HCT116 (cell line): ENCODE results near the gene TAAR8. TPM values are rescaled to one million over a fixed set of nuclear protein-coding genes. Genes with fewer than 3 reads are reported as not detected.

Experiments used
- ATAC-seq: fragments of 200-7000 bp; cut with Tn5 transposase; 2 replicates; pipeline ENCODE4 v1.9.1; 2020; ENCODE audit warnings: mild to moderate bottlenecking, moderate library complexity
- BruUV-seq: library from RNA; stranded (reverse); fragments of 400-500 nt; replicated peaks from 2 replicates; lab custom pipeline; 2021; lab: Mats Ljungman, UMichigan
- CTCF ChIA-PET: fragments of 300-600 bp; sonication (Branson Sonifier 250); formaldehyde crosslinking; loops from one replicate; lab custom pipeline; 2021; ENCODE audit warnings: antibody characterized with exemption; lab: Charles Lee
- POLR2A ChIA-PET: fragments of 300-600, 350-600 bp; sonication (Branson Sonifier 250); formaldehyde crosslinking; loops from one replicate; lab custom pipeline; 2021; ENCODE audit warnings: antibody characterized with exemption; lab: Charles Lee
- RAD21 ChIA-PET, 2 experiments: fragments of 300-600 bp; sonication (Branson Sonifier 250); formaldehyde crosslinking; loops; one replicate each; lab custom pipeline; 2023; ENCODE audit warnings: low total read pairs in 2 of 2; ENCODE audit not compliant: uncharacterized antibody in 2 of 2, unreplicated experiment in 2 of 2, low non-redundant PET in 1 of 2; lab: Charles Lee
- DNase-seq: peaks from one replicate; pipeline ENCODE4 v3.0.0-alpha.2; 2010; ENCODE audit warnings: low read depth, low spot score
- H2AFZ ChIP-seq: fragments of 200-600 bp; shearing (Covaris generic), sonication (generic); 2 replicates; pipeline ENCODE4 v1.6.1; 2017; ENCODE audit warnings: low read depth, mixed run types, mixed read lengths, antibody characterized with exemption, low read length; ENCODE audit not compliant: poor library complexity, severe bottlenecking
- H3K27ac ChIP-seq: 2 replicates; pipeline ENCODE4 v1.5.1; 2012; ENCODE audit warnings: low read depth, low read length
- H3K27me3 ChIP-seq: fragments of 200-600 bp; sonication (generic); 2 replicates; pipeline ENCODE4 v1.6.1; 2016; ENCODE audit warnings: mixed run types, low read length, mixed read lengths; ENCODE audit not compliant: insufficient read depth
- H3K36me3 ChIP-seq, 2 experiments: fragments of 200-500 bp in 1 of 2; fragments of 200-600 bp in 1 of 2; sonication (Bioruptor generic) in 1 of 2; sonication (generic) in 1 of 2; 2 replicates each; pipeline versions ENCODE4 v1.5.1 to v1.6.1; 2014 to 2016; ENCODE audit warnings: low read length in 2 of 2, inconsistent platforms in 1 of 2, mixed read lengths in 1 of 2, mixed run types in 1 of 2; ENCODE audit not compliant: insufficient read depth in 2 of 2, control insufficient read depth in 1 of 2
- H3K4me1 ChIP-seq, 2 experiments: fragments of 200-600 bp in 1 of 2; sonication (generic) in 1 of 2; 2 replicates each; pipeline versions ENCODE4 v1.5.1 to v1.6.1; 2012 to 2017; ENCODE audit warnings: low read length in 2 of 2, inconsistent platforms in 1 of 2, mild to moderate bottlenecking in 1 of 2, mixed read lengths in 1 of 2, mixed run types in 1 of 2, moderate library complexity in 1 of 2; ENCODE audit not compliant: insufficient read depth in 2 of 2, control insufficient read depth in 1 of 2
- H3K4me2 ChIP-seq: fragments of 200-600 bp; sonication (generic); 2 replicates; pipeline ENCODE4 v1.6.1; 2017; ENCODE audit warnings: mixed run types, low read length, mixed read lengths
- H3K4me3 ChIP-seq, 2 experiments: fragments of 200-600 bp in 1 of 2; sonication (generic) in 1 of 2; replicated peaks in 1 of 2; 2 replicates each; pipeline ENCODE4 v1.5.1; 2011 to 2016; ENCODE audit warnings: low read length in 2 of 2, control low read depth in 1 of 2, low read depth in 1 of 2, mild to moderate bottlenecking in 1 of 2, mixed read lengths in 1 of 2, mixed run types in 1 of 2
- H3K79me2 ChIP-seq: fragments of 200-600 bp; sonication (generic); 2 replicates; pipeline ENCODE4 v1.6.1; 2017; ENCODE audit warnings: mild to moderate bottlenecking, mixed run types, low read length, moderate library complexity, mixed read lengths; ENCODE audit not compliant: insufficient read depth
- H3K9ac ChIP-seq: fragments of 200-600 bp; sonication (generic); 2 replicates; pipeline ENCODE4 v1.6.1; 2016; ENCODE audit warnings: low read length, mixed read lengths
- H3K9me2 ChIP-seq: fragments of 200-600 bp; sonication (generic), shearing (Covaris generic); 2 replicates; pipeline ENCODE4 v1.6.1; 2017; ENCODE audit warnings: mixed run types, mild to moderate bottlenecking, moderate library complexity; ENCODE audit not compliant: insufficient read depth
- H3K9me3 ChIP-seq, 2 experiments: fragments of 200-500 bp in 1 of 2; fragments of 200-600 bp in 1 of 2; sonication (Bioruptor generic) in 1 of 2; sonication (generic) in 1 of 2; 2 replicates each; pipeline ENCODE4 v1.6.1; 2014 to 2017; ENCODE audit warnings: low read length in 2 of 2, mixed read lengths in 2 of 2, inconsistent platforms in 1 of 2, low read depth in 1 of 2, mild to moderate bottlenecking in 1 of 2, mixed run types in 1 of 2, moderate library complexity in 1 of 2; ENCODE audit not compliant: control insufficient read depth in 1 of 2, insufficient read depth in 1 of 2
- H4K20me1 ChIP-seq: fragments of 200-600 bp; sonication (generic), shearing (Covaris generic); 2 replicates; pipeline ENCODE4 v1.6.1; 2017; ENCODE audit warnings: mixed run types, mild to moderate bottlenecking, moderate library complexity; ENCODE audit not compliant: insufficient read depth
- CEBPB ChIP-seq: IDR thresholded peaks from 2 replicates; pipeline ENCODE4 v1.6.1; 2012; ENCODE audit warnings: low read depth
- EGR1 ChIP-seq: IDR thresholded peaks from 2 replicates; pipeline ENCODE4 v1.6.1; 2012; ENCODE audit warnings: low read depth
- ELF1 ChIP-seq: IDR thresholded peaks from 2 replicates; pipeline ENCODE4 v1.6.1; 2012; ENCODE audit warnings: low read depth, borderline replicate concordance
- EZH2 ChIP-seq: fragments of 200-600 bp; sonication (generic); IDR thresholded peaks from 2 replicates; pipeline ENCODE4 v1.6.1; 2017; ENCODE audit warnings: antibody characterized with exemption, mixed run types
- FOSL1 ChIP-seq: IDR thresholded peaks from 2 replicates; pipeline ENCODE4 v1.6.1; 2012; ENCODE audit warnings: low read depth
- POLR2A ChIP-seq: IDR thresholded peaks from 2 replicates; pipeline ENCODE4 v1.7.0; 2011; ENCODE audit warnings: borderline replicate concordance; ENCODE audit not compliant: insufficient read depth, insufficient read length; ENCODE audit errors: extremely low read depth
- POLR2AphosphoS5 ChIP-seq: IDR thresholded peaks from 2 replicates; pipeline ENCODE4 v1.6.1; 2011; ENCODE audit warnings: mild to moderate bottlenecking, low read depth, low read length, moderate library complexity
- SIN3A ChIP-seq: IDR thresholded peaks from 2 replicates; pipeline ENCODE4 v1.6.1; 2012; ENCODE audit warnings: low read depth
- SP1 ChIP-seq: IDR thresholded peaks from 2 replicates; pipeline ENCODE4 v1.6.1; 2012; ENCODE audit warnings: low read depth
- SRF ChIP-seq: IDR thresholded peaks from 2 replicates; pipeline ENCODE4 v1.6.1; 2012; ENCODE audit warnings: low read depth
- YY1 ChIP-seq: IDR thresholded peaks from 2 replicates; pipeline ENCODE4 v1.6.1; 2011; ENCODE audit warnings: low read length, low read depth, moderate library complexity, mild to moderate bottlenecking; ENCODE audit not compliant: insufficient replicate concordance; ENCODE audit errors: extremely low read depth
- ZFX ChIP-seq: fragments of 450-650 bp; IDR thresholded peaks from 2 replicates; pipeline ENCODE4 v1.6.1; 2017
- intact Hi-C: fragments of 100-400 bp; cut with micrococcal nuclease; formaldehyde crosslinking; loops from 2 replicates; pipeline ENCODE4 v1.10.0; 2022
- total RNA-seq: library from RNA; stranded (reverse); gene quantifications from one replicate; pipeline ENCODE4 v1.2.1, GENCODE V29; 2021; ENCODE audit not compliant: unreplicated experiment
- TF ChIP-seq, protein P1 (sequence below), 3 experiments: fragments of 200-600 bp in 1 of 3; sonication (generic) in 1 of 3; IDR thresholded peaks in 2 of 3; conservative IDR thresholded peaks in 1 of 3; 2 replicates each; pipeline ENCODE4 v1.5.1; 2012 to 2017; ENCODE audit warnings: low read depth in 2 of 3, low read length in 2 of 3, antibody characterized with exemption in 1 of 3, borderline replicate concordance in 1 of 3, control low read depth in 1 of 3, mild to moderate bottlenecking in 1 of 3, mixed read lengths in 1 of 3, mixed run types in 1 of 3, moderate library complexity in 1 of 3; ENCODE audit not compliant: insufficient read depth in 1 of 3
- TF ChIP-seq, protein P2 (sequence below): IDR thresholded peaks from 2 replicates; pipeline ENCODE4 v1.6.1; 2011; ENCODE audit warnings: mild to moderate bottlenecking, low read length, moderate library complexity; ENCODE audit not compliant: insufficient replicate concordance; ENCODE audit errors: extremely low read depth
- TF ChIP-seq, protein P3 (sequence below): IDR thresholded peaks from 2 replicates; pipeline ENCODE4 v1.6.1; 2012

TAAR8 gene
- total RNA-seq, 1 experiment from 2014 or later: not detected

DNA sequence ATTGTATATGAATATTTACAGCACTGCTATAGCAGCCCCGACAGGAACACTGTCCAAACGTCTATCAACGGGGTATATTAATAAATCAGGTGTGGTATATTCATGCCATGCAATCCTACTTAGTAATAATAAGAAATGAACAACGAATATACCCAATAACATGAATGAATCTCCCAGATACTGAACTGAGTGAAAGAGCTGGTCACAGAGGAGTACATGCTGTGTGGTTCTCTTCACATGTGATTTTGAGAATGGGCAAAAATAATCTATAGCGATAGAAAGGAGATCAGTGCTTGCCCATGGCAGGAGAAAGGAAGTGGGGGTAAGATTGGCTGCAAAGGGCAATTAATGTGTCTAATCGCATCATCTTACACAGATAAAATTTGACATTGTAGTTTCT, 13.9 kb downstream of the TAAR8 start:
- Histone ChIP-seq H2AFZ (no peak overlapping the region), H3K9me3 (no peaks in the 10 kb centered on the region), H3K79me2 (no peaks in the 10 kb centered on the region), H3K9ac (no peak overlapping the region), H3K4me1 (no peaks in the 10 kb centered on the region), H3K27ac (no peak overlapping the region), H3K27me3 (no peaks in the 10 kb centered on the region), H3K9me2 (no peaks in the 10 kb centered on the region), H3K4me2 (no peak overlapping the region), H3K4me3 (no peak overlapping the region), H3K36me3 (no peaks in the 10 kb centered on the region), H4K20me1 (no peaks in the 10 kb centered on the region)
- no peak for DNase-seq
- ATAC-seq: no peak
- intact Hi-C loops: no loop called here
- ChIA-PET POLR2A (no interaction called here), CTCF (no interaction called here), RAD21 (no interaction called here)
- BruUV-seq: no TSS peak
- TF ChIP-seq FOSL1 (no peak), YY1 (no peak), ZFX (no peak), ELF1 (no peak), POLR2A (no peak), CEBPB (no peak), SRF (no peak)
- TF ChIP-seq, protein P1, sequence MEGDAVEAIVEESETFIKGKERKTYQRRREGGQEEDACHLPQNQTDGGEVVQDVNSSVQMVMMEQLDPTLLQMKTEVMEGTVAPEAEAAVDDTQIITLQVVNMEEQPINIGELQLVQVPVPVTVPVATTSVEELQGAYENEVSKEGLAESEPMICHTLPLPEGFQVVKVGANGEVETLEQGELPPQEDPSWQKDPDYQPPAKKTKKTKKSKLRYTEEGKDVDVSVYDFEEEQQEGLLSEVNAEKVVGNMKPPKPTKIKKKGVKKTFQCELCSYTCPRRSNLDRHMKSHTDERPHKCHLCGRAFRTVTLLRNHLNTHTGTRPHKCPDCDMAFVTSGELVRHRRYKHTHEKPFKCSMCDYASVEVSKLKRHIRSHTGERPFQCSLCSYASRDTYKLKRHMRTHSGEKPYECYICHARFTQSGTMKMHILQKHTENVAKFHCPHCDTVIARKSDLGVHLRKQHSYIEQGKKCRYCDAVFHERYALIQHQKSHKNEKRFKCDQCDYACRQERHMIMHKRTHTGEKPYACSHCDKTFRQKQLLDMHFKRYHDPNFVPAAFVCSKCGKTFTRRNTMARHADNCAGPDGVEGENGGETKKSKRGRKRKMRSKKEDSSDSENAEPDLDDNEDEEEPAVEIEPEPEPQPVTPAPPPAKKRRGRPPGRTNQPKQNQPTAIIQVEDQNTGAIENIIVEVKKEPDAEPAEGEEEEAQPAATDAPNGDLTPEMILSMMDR (IDR thresholded peaks at IDR 0.05 in 2 of 3, conservative IDR thresholded peaks at IDR 0.05 in 1 of 3; ENCODE audit: borderline replicate concordance in 1 of 3, insufficient read depth in 1 of 3, low read depth in 2 of 3, low read length in 2 of 3): no peak

DNA sequence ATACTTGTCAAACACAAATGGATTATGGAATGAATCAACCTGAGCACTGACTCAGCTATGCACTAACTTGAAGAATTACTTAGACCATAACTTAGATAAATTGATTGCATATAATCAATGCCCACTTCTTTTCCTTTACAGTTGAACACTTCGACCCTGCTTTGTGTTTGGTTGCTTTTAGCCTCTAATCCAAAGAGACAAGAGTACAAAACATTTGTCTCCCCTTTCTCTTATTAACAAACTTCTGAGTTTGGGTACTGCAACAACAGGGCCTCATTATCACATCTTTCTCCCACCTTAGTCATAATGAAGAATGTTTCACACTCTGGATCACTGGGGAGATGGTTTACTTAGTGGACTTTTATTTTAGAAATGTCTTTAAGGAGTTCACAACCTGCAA, 15.1 kb downstream of the TAAR8 start:
- intact Hi-C loops: no loop called here
- Histone ChIP-seq H2AFZ (no peak overlapping the region), H3K4me1 (no peaks in the 10 kb centered on the region), H3K9me2 (no peaks in the 10 kb centered on the region), H3K36me3 (no peaks in the 10 kb centered on the region), H3K79me2 (no peaks in the 10 kb centered on the region), H3K4me2 (no peak overlapping the region), H3K27ac (no peak overlapping the region), H3K9ac (no peak overlapping the region), H3K27me3 (no peaks in the 10 kb centered on the region), H4K20me1 (no peaks in the 10 kb centered on the region), H3K9me3 (no peaks in the 10 kb centered on the region), H3K4me3 (no peak overlapping the region)
- ATAC-seq (no peak), DNase-seq (no peak)
- ChIA-PET RAD21 (no interaction called here), POLR2A (no interaction called here), CTCF (no interaction called here)
- no TSS peak for BruUV-seq
- no peak for TF ChIP-seq CEBPB
- TF ChIP-seq EZH2: no peak
- no peak for TF ChIP-seq EGR1
- TF ChIP-seq, protein P2, sequence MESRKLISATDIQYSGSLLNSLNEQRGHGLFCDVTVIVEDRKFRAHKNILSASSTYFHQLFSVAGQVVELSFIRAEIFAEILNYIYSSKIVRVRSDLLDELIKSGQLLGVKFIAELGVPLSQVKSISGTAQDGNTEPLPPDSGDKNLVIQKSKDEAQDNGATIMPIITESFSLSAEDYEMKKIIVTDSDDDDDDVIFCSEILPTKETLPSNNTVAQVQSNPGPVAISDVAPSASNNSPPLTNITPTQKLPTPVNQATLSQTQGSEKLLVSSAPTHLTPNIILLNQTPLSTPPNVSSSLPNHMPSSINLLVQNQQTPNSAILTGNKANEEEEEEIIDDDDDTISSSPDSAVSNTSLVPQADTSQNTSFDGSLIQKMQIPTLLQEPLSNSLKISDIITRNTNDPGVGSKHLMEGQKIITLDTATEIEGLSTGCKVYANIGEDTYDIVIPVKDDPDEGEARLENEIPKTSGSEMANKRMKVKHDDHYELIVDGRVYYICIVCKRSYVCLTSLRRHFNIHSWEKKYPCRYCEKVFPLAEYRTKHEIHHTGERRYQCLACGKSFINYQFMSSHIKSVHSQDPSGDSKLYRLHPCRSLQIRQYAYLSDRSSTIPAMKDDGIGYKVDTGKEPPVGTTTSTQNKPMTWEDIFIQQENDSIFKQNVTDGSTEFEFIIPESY: no peak
- TF ChIP-seq POLR2AphosphoS5: no peak
- TF ChIP-seq SP1: no peak
- TF ChIP-seq, protein P3, sequence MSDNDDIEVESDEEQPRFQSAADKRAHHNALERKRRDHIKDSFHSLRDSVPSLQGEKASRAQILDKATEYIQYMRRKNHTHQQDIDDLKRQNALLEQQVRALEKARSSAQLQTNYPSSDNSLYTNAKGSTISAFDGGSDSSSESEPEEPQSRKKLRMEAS: no peak
- TF ChIP-seq, protein P1 (IDR thresholded peaks at IDR 0.05 in 2 of 3, conservative IDR thresholded peaks at IDR 0.05 in 1 of 3; ENCODE audit: borderline replicate concordance in 1 of 3, insufficient read depth in 1 of 3, low read depth in 2 of 3, low read length in 2 of 3): no peak
- TF ChIP-seq SIN3A: no peak
